B cell (primary cell): ENCODE data around the gene GMCL2. TPM values are rescaled to one million over a fixed set of nuclear protein-coding genes. Genes with fewer than 3 reads are reported as not detected.

ENCODE experiments used
- ATAC-seq: fragments of 200-7000 bp; cut with Tn5 transposase; one replicate; pipeline ENCODE4 v1.10.0; 2021; ENCODE audit warnings: low read depth, mild to moderate bottlenecking, moderate number of reproducible peaks, moderate library complexity
- CTCF ChIA-PET: fragments of 350-600 bp; sonication (Branson Sonifier 250); formaldehyde crosslinking; loops from one replicate; lab custom pipeline; 2021; ENCODE audit warnings: antibody characterized with exemption, inconsistent platforms; lab: Charles Lee
- POLR2A ChIA-PET: fragments of 350-600 bp; sonication (Branson Sonifier 250); formaldehyde crosslinking; loops from one replicate; lab custom pipeline; 2021; ENCODE audit warnings: antibody characterized with exemption; lab: Charles Lee
- DNase-seq: peaks from one replicate; pipeline ENCODE4 v3.0.0; 2013
- H2AFZ ChIP-seq: 2 replicates; pipeline ENCODE4 v1.6.1; 2012; ENCODE audit warnings: mild to moderate bottlenecking, low read depth, low read length; ENCODE audit not compliant: insufficient read depth, poor library complexity, severe bottlenecking
- H3K27ac ChIP-seq, 2 donors: 1 replicate in 1 of 2; 2 replicates in 1 of 2; pipeline ENCODE4 v1.5.1; 2012 to 2013; ENCODE audit warnings: low read length in 2 of 2, mild to moderate bottlenecking in 2 of 2, moderate library complexity in 1 of 2
- H3K27me3 ChIP-seq, 4 experiments: fragments of 200-600 bp in 1 of 4; sonication (generic) in 1 of 4; replicated peaks in 1 of 4; 1 replicate in 2 of 4; 2 replicates in 2 of 4; pipeline versions ENCODE4 v1.6.1 to v1.7.0; 2013 to 2016; ENCODE audit warnings: low read length in 3 of 4, mild to moderate bottlenecking in 2 of 4, mixed read lengths in 1 of 4, moderate library complexity in 1 of 4; ENCODE audit not compliant: insufficient read depth in 4 of 4, control insufficient read depth in 3 of 4; ENCODE audit errors: control extremely low read depth in 1 of 4
- H3K36me3 ChIP-seq, 2 experiments: replicated peaks in 1 of 2; 1 replicate in 1 of 2; 2 replicates in 1 of 2; pipeline versions ENCODE4 v1.6.1 to v1.7.1; 2013; ENCODE audit warnings: low read length in 1 of 2; ENCODE audit not compliant: insufficient read depth in 2 of 2, control insufficient read depth in 1 of 2; ENCODE audit errors: control extremely low read depth in 1 of 2, extremely low read depth in 1 of 2
- H3K4me1 ChIP-seq, 2 donors: fragments of 200-600 bp in 1 of 2; sonication (generic) in 1 of 2; 1 replicate in 1 of 2; 2 replicates in 1 of 2; pipeline versions ENCODE4 v1.5.1 to v1.6.1; 2013 to 2017; ENCODE audit warnings: low read length in 2 of 2; ENCODE audit not compliant: control insufficient read depth in 2 of 2, insufficient read depth in 2 of 2
- H3K4me2 ChIP-seq: replicated peaks from 2 replicates; pipeline ENCODE3; 2012; ENCODE audit warnings: mild to moderate bottlenecking, low read depth, low read length; ENCODE audit not compliant: poor library complexity, severe bottlenecking
- H3K4me3 ChIP-seq, 5 experiments: fragments of 200-600 bp in 1 of 5; sonication (generic) in 1 of 5; 1 replicate in 3 of 5; 2 replicates in 2 of 5; pipeline versions ENCODE4 v1.5.1 to v1.7.0; 2011 to 2016; ENCODE audit warnings: low read length in 4 of 5, mild to moderate bottlenecking in 4 of 5, low read depth in 2 of 5, control low read depth in 1 of 5, moderate library complexity in 1 of 5; ENCODE audit not compliant: insufficient read depth in 1 of 5; ENCODE audit errors: control extremely low read depth in 1 of 5, extremely low read depth in 1 of 5
- H3K79me2 ChIP-seq: fragments of 200-600 bp; sonication (generic); one replicate; pipeline ENCODE4 v1.6.0; 2016; ENCODE audit warnings: low read length; ENCODE audit not compliant: control insufficient read depth, insufficient read depth
- H3K9ac ChIP-seq: fragments of 200-600 bp; sonication (generic); 2 replicates; pipeline ENCODE4 v1.6.1; 2017; ENCODE audit warnings: mild to moderate bottlenecking, low read length, moderate library complexity
- H3K9me3 ChIP-seq, 3 donors: one replicate each; pipeline versions ENCODE4 v1.6.1 to v1.7.1; 2013; ENCODE audit warnings: low read length in 2 of 3; ENCODE audit not compliant: control insufficient read depth in 2 of 3, insufficient read depth in 1 of 3; ENCODE audit errors: control extremely low read depth in 1 of 3
- H4K20me1 ChIP-seq: 2 replicates; pipeline ENCODE4 v1.6.0; 2012; ENCODE audit warnings: mild to moderate bottlenecking, low read length; ENCODE audit not compliant: insufficient read depth, control insufficient read depth, poor library complexity, severe bottlenecking
- H3K27ac Mint-ChIP-seq: one replicate; pipeline ENCODE4 v1.8.0; 2021; ENCODE audit warnings: mixed read lengths
- H3K27me3 Mint-ChIP-seq: one replicate; pipeline ENCODE4 v1.8.0; 2021; ENCODE audit warnings: mixed read lengths
- H3K4me1 Mint-ChIP-seq: one replicate; pipeline ENCODE4 v1.8.0; 2021; ENCODE audit warnings: mixed read lengths
- H3K4me3 Mint-ChIP-seq: one replicate; pipeline ENCODE4 v1.8.0; 2021; ENCODE audit warnings: mixed read lengths
- H3K9me3 Mint-ChIP-seq: one replicate; pipeline ENCODE4 v1.8.0; 2022; ENCODE audit warnings: mixed read lengths; ENCODE audit not compliant: insufficient read depth
- CTCF ChIP-seq: fragments of 200-600 bp; IDR thresholded peaks from one replicate; pipeline ENCODE4 v1.8.0; 2022; ENCODE audit warnings: antibody characterized with exemption, mild to moderate bottlenecking
- EZH2 ChIP-seq: IDR thresholded peaks from 2 replicates; pipeline ENCODE4 v1.6.1; 2012; ENCODE audit warnings: borderline replicate concordance, low read depth, mild to moderate bottlenecking, moderate library complexity, low read length; ENCODE audit not compliant: insufficient read depth, poor library complexity, severe bottlenecking
- WGBS: methylation state at CpG from one replicate; pipeline ENCODE4 v1.1.5; 2013; ENCODE audit warnings: missing lambda C conversion rate; ENCODE audit not compliant: insufficient coverage; 5-methylcytosine and 5-hydroxymethylcytosine counted together
- intact Hi-C: fragments of 100-400 bp; cut with micrococcal nuclease; formaldehyde crosslinking; loops from one replicate; pipeline ENCODE4 v1.10.0; 2022
- polyA plus RNA-seq: library from polyadenylated mRNA; depleted of rRNA; stranded (reverse); fragments of >200 nt; gene quantifications from 2 replicates; pipeline ENCODE4 v1.2.3, GENCODE V29; 2012
- total RNA-seq, 2 donors: library from RNA; stranded (reverse); fragments of 120-200 nt in 1 of 2; gene quantifications; 1 replicate in 1 of 2; 2 replicates in 1 of 2; pipeline versions ENCODE4 v1.2.3 to v1.2.4, GENCODE V29; 2013 to 2022

The GMCL2 gene
- total and polyA plus RNA-seq, 2 donors (not counting 1 experiment from before 2014, with no cell fraction given) = not detected

DNA sequence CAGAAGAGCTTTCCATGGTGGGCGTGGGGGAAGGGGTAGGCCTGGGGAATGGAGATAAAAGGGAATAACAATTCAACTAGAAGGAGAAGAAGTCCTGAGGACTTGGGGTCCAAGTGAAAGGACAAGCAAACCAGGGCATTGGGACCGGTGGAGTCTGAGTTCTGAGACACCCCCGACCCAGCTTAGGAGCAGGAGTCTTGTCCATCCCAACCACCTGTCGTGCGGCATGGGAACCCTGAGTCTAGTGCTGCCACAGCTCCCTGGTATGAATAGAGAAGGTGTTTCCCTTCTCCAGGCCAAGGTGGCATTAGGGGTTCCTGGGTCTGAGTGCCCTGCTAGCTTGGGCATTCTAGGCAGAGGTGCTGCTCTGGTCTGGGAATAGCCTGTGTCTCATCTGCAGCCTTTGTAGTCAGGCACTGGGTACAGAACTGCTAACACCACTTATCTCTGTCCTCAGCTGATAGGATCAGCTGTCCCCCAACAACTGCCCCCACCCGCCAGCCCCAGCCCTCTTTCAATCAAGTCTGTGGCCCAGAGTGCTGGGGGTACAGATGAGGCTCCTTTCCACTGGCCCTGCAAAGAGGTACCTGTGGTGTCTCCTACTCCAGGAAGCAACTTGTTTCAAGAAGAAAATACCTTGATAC is 27.1 kb upstream of the GMCL2 start:
- H3K4me1 Mint-ChIP-seq = peaks cover 8% of the 10 kb centered on the region
- H3K4me3 ChIP-seq = no peak overlapping the region
- ChIA-PET CTCF (interaction anchor here (2.5 kb wide), 1 partner anchor 10 kb away, joined by 7 read pairs; the partner anchor contains the start of gene HNRNPAB), POLR2A (interaction anchor here (2.8 kb wide), 1 partner anchor 10 kb away, joined by 7 read pairs; the partner anchor contains the start of gene HNRNPAB)
- DNase-seq = no peak
- H3K27ac ChIP-seq = no peak overlapping the region
- no peak overlapping the region for H3K27ac Mint-ChIP-seq
- H3K27me3 Mint-ChIP-seq = no peaks in the 10 kb centered on the region
- H2AFZ ChIP-seq = no peak overlapping the region
- peaks cover 22% of the 10 kb centered on the region for H3K79me2 ChIP-seq
- peaks cover 36% of the 10 kb centered on the region for H4K20me1 ChIP-seq
- peaks cover 7 to 11% of the 10 kb centered on the region in 2 donors for H3K4me1 ChIP-seq
- no peak for ATAC-seq
- H3K4me2 ChIP-seq = no peak overlapping the region
- H3K27me3 ChIP-seq = no peaks in the 10 kb centered on the region
- H3K4me3 Mint-ChIP-seq = no peak overlapping the region
- intact Hi-C loops = no loop called here
- no peak overlapping the region for H3K9ac ChIP-seq
- TF ChIP-seq EZH2 (no peak), CTCF (no peak)
- H3K36me3 ChIP-seq = peaks cover 0 to 78% of the 10 kb centered on the region in 2 experiments
- WGBS = 83% methylated on average over 1 of the region's 6 CpGs
- H3K9me3 Mint-ChIP-seq = no peaks in the 10 kb centered on the region
- H3K9me3 ChIP-seq = no peaks in the 10 kb centered on the region

GRCh38 chr5:178213748-178214151 is 26.6 kb upstream of the GMCL2 start:
- WGBS = 80% methylated on average over 1 of the region's 8 CpGs
- peaks cover 41% of the 10 kb centered on the region for H4K20me1 ChIP-seq
- H3K9me3 ChIP-seq = no peaks in the 10 kb centered on the region
- DNase-seq (no peak), ATAC-seq (no peak)
- no peaks in the 10 kb centered on the region for H3K27me3 ChIP-seq
- no peak overlapping the region for H3K9ac ChIP-seq
- H3K4me2 ChIP-seq = no peak overlapping the region
- H3K4me3 ChIP-seq = no peak overlapping the region
- CTCF ChIA-PET = interaction anchor here (2.5 kb wide), 1 partner anchor 9 kb away, joined by 7 read pairs; the partner anchor contains the start of gene HNRNPAB
- peaks cover 7 to 11% of the 10 kb centered on the region in 2 donors for H3K4me1 ChIP-seq
- Mint-ChIP-seq H3K27ac (no peak overlapping the region), H3K4me3 (no peak overlapping the region), H3K27me3 (no peaks in the 10 kb centered on the region), H3K4me1 (peaks cover 11% of the 10 kb centered on the region), H3K9me3 (no peaks in the 10 kb centered on the region)
- no peak for TF ChIP-seq EZH2
- no peak for TF ChIP-seq CTCF
- no peak overlapping the region for H3K27ac ChIP-seq
- peaks cover 0 to 81% of the 10 kb centered on the region in 2 experiments for H3K36me3 ChIP-seq
- H2AFZ ChIP-seq = no peak overlapping the region
- POLR2A ChIA-PET = interaction anchor here (2.8 kb wide), 1 partner anchor 9 kb away, joined by 7 read pairs; the partner anchor contains the start of gene HNRNPAB
- intact Hi-C loops = no loop called here
- H3K79me2 ChIP-seq = peaks cover 25% of the 10 kb centered on the region
